HEK293 (cell line): ENCODE results near the gene THUMPD1.

Source experiments
- CTCF ChIA-PET: fragments of 350-600 bp; formaldehyde crosslinking; extraction: SDS; loops from one replicate; lab custom pipeline; 2021; ENCODE audit warnings: antibody characterized with exemption; lab: Yijun Ruan, JAX
- POLR2A ChIA-PET: fragments of 300-600 bp; formaldehyde crosslinking; extraction: SDS; loops from one replicate; lab custom pipeline; 2020; ENCODE audit warnings: antibody characterized with exemption, inconsistent platforms; lab: Yijun Ruan, JAX
- H3K27ac ChIP-seq: fragments of 200-500 bp; sonication (Bioruptor generic); 2 replicates; pipeline ENCODE4 v1.5.1; 2014; ENCODE audit warnings: low read depth, low read length, control low read depth, inconsistent platforms; ENCODE audit errors: extremely low read depth
- H3K36me3 ChIP-seq, 2 experiments: fragments of 200-500 bp in 1 of 2; sonication (Bioruptor generic) in 1 of 2; 1 replicate in 1 of 2; 2 replicates in 1 of 2; pipeline ENCODE4 v1.5.1; 2014 to 2017; ENCODE audit warnings: inconsistent platforms in 2 of 2, low read length in 2 of 2; ENCODE audit not compliant: control insufficient read depth in 2 of 2, insufficient read depth in 1 of 2
- H3K4me1 ChIP-seq: fragments of 200-500 bp; sonication (Bioruptor generic); 2 replicates; pipeline ENCODE4 v1.5.1; 2014; ENCODE audit warnings: mild to moderate bottlenecking, low read length, inconsistent platforms; ENCODE audit not compliant: control insufficient read depth, insufficient read depth
- H3K4me3 ChIP-seq: 2 replicates; pipeline ENCODE4 v1.5.1; 2011; ENCODE audit warnings: low read depth, mild to moderate bottlenecking, control low read depth, low read length, moderate library complexity
- H3K9me3 ChIP-seq: fragments of 200-500 bp; sonication (Bioruptor generic); 2 replicates; pipeline ENCODE4 v1.5.1; 2014; ENCODE audit warnings: low read depth, low read length, inconsistent platforms; ENCODE audit not compliant: control insufficient read depth, insufficient read depth
- GFI1B ChIP-seq: fragments of 450-650 bp; formaldehyde crosslinking; IDR thresholded peaks from 2 replicates; pipeline ENCODE4 v1.5.1; 2016; ENCODE audit warnings: missing biosample characterization, missing genetic modification characterization
- ZEB2 ChIP-seq: fragments of 450-650 bp; formaldehyde crosslinking; IDR thresholded peaks from 2 replicates; pipeline ENCODE4 v1.5.1; 2016; ENCODE audit warnings: missing biosample characterization, missing genetic modification characterization
- ZFHX2 ChIP-seq: fragments of 450-650 bp; formaldehyde crosslinking; conservative IDR thresholded peaks from 2 replicates; pipeline ENCODE4 v1.5.1; 2016; ENCODE audit warnings: missing biosample characterization, missing genetic modification characterization
- ZFP69B ChIP-seq: fragments of 450-650 bp; formaldehyde crosslinking; IDR thresholded peaks from 2 replicates; pipeline ENCODE4 v1.5.1; 2016; ENCODE audit warnings: missing biosample characterization, missing genetic modification characterization
- ZNF350 ChIP-seq: fragments of 450-650 bp; formaldehyde crosslinking; IDR thresholded peaks from 2 replicates; pipeline ENCODE4 v1.5.0; 2017; ENCODE audit warnings: missing biosample characterization, mild to moderate bottlenecking, missing genetic modification characterization
- ZNF394 ChIP-seq: fragments of 450-650 bp; formaldehyde crosslinking; IDR thresholded peaks from 2 replicates; pipeline ENCODE4 v1.5.1; 2016; ENCODE audit warnings: missing biosample characterization, missing genetic modification characterization, mild to moderate bottlenecking, moderate library complexity, borderline replicate concordance
- ZNF423 ChIP-seq: fragments of 450-650 bp; formaldehyde crosslinking; IDR thresholded peaks from 2 replicates; pipeline ENCODE4 v1.5.1; 2016; ENCODE audit warnings: missing biosample characterization, missing genetic modification characterization
- ZNF501 ChIP-seq: fragments of 450-650 bp; formaldehyde crosslinking; IDR thresholded peaks from 2 replicates; pipeline ENCODE4 v1.5.1; 2016; ENCODE audit warnings: missing biosample characterization, missing genetic modification characterization
- ZNF529 ChIP-seq: fragments of 450-650 bp; formaldehyde crosslinking; IDR thresholded peaks from 2 replicates; pipeline ENCODE4 v1.5.1; 2017; ENCODE audit warnings: missing genetic modification characterization, missing biosample characterization; ENCODE audit not compliant: insufficient replicate concordance
- ZNF830 ChIP-seq: fragments of 450-650 bp; IDR thresholded peaks from 2 replicates; pipeline ENCODE4 v1.5.0; 2018; ENCODE audit warnings: missing biosample characterization, missing genetic modification characterization, low read depth, mild to moderate bottlenecking, moderate library complexity
- TF ChIP-seq, protein P1 (sequence below): fragments of 450-650 bp; formaldehyde crosslinking; IDR thresholded peaks from 2 replicates; pipeline ENCODE4 v1.5.1; 2016; ENCODE audit warnings: missing biosample characterization, missing genetic modification characterization
- TF ChIP-seq, protein P2 (sequence below): fragments of 450-650 bp; formaldehyde crosslinking; IDR thresholded peaks from 2 replicates; pipeline ENCODE4 v1.5.1; 2016; ENCODE audit warnings: missing biosample characterization, missing genetic modification characterization, low read depth
- TF ChIP-seq, protein P3 (sequence below): fragments of 450-650 bp; formaldehyde crosslinking; IDR thresholded peaks from 2 replicates; pipeline ENCODE4 v1.5.1; 2017; ENCODE audit warnings: missing biosample characterization, mild to moderate bottlenecking, missing genetic modification characterization, moderate library complexity
- TF ChIP-seq, protein P4 (sequence below): fragments of 450-650 bp; formaldehyde crosslinking; IDR thresholded peaks from 2 replicates; pipeline ENCODE4 v1.5.1; 2016; ENCODE audit warnings: missing biosample characterization, missing genetic modification characterization
- TF ChIP-seq, protein P5 (sequence below): fragments of 450-650 bp; formaldehyde crosslinking; IDR thresholded peaks from 2 replicates; pipeline ENCODE4 v1.5.1; 2016; ENCODE audit warnings: missing biosample characterization, missing genetic modification characterization
- TF ChIP-seq, protein P6 (sequence below): fragments of 450-650 bp; formaldehyde crosslinking; IDR thresholded peaks from 2 replicates; pipeline ENCODE4 v1.5.1; 2016; ENCODE audit warnings: missing biosample characterization, missing genetic modification characterization
- TF ChIP-seq, protein P7 (sequence below): fragments of 450-650 bp; formaldehyde crosslinking; IDR thresholded peaks from 2 replicates; pipeline ENCODE4 v1.5.1; 2016; ENCODE audit warnings: missing biosample characterization, missing genetic modification characterization

Gene THUMPD1

DNA sequence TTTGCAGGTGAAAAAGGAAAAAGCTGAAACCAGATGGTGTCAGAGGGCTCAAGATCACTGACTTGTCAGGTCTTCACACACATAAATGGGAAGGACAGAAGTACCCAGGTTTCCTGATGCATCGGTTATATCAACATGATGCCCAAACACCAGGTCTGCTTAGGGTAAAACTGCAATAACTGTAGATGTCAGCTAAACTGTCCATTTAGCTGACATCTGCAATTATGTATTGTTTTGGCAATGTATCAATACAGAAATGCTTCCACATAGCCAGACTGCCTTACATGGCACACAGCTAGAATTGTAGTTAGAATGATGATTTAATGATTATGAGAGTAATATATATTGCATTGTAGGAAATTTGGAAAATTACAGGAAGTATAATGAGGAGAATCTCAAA is 27.2 kb upstream of the THUMPD1 start:
- no peak overlapping the region for H3K27ac ChIP-seq
- POLR2A ChIA-PET: no interaction called here
- CTCF ChIA-PET: interaction anchor here (0.7 kb wide), 2 partner anchors 11 to 1095 kb away, joined by 3 read pairs; no protein-coding TSS in a partner anchor
- TF ChIP-seq, protein P1, sequence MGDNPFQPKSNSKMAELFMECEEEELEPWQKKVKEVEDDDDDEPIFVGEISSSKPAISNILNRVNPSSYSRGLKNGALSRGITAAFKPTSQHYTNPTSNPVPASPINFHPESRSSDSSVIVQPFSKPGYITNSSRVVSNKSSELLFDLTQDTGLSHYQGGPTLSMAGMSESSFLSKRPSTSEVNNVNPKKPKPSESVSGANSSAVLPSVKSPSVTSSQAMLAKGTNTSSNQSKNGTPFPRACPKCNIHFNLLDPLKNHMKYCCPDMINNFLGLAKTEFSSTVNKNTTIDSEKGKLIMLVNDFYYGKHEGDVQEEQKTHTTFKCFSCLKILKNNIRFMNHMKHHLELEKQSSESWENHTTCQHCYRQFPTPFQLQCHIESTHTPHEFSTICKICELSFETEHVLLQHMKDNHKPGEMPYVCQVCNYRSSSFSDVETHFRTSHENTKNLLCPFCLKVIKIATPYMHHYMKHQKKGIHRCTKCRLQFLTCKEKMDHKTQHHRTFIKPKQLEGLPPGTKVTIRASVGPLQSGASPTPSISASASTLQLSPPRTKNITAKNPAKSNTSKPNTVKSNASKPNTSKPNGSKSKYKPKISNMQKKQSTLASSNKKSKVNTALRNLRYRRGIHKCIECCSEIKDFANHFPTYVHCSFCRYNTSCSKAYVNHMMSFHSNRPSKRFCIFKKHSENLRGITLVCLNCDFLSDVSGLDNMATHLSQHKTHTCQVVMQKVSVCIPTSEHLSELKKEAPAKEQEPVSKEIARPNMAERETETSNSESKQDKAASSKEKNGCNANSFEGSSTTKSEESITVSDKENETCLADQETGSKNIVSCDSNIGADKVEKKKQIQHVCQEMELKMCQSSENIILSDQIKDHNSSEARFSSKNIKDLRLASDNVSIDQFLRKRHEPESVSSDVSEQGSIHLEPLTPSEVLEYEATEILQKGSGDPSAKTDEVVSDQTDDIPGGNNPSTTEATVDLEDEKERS (tag by site-specific recombination): no peak
- TF ChIP-seq ZNF529 (tag by site-specific recombination) (no peak), GFI1B (no peak), ZFHX2 (no peak), ZNF350 (no peak), ZNF423 (tag by site-specific recombination) (no peak), ZFP69B (tag by site-specific recombination) (no peak), ZNF394 (tag by site-specific recombination) (no peak), ZNF830 (tag by site-specific recombination) (no peak), ZNF501 (tag by site-specific recombination) (no peak), ZEB2 (tag by site-specific recombination) (no peak)
- TF ChIP-seq, protein P2, sequence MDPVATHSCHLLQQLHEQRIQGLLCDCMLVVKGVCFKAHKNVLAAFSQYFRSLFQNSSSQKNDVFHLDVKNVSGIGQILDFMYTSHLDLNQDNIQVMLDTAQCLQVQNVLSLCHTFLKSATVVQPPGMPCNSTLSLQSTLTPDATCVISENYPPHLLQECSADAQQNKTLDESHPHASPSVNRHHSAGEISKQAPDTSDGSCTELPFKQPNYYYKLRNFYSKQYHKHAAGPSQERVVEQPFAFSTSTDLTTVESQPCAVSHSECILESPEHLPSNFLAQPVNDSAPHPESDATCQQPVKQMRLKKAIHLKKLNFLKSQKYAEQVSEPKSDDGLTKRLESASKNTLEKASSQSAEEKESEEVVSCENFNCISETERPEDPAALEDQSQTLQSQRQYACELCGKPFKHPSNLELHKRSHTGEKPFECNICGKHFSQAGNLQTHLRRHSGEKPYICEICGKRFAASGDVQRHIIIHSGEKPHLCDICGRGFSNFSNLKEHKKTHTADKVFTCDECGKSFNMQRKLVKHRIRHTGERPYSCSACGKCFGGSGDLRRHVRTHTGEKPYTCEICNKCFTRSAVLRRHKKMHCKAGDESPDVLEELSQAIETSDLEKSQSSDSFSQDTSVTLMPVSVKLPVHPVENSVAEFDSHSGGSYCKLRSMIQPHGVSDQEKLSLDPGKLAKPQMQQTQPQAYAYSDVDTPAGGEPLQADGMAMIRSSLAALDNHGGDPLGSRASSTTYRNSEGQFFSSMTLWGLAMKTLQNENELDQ (tag by site-specific recombination): no peak
- TF ChIP-seq, protein P3, sequence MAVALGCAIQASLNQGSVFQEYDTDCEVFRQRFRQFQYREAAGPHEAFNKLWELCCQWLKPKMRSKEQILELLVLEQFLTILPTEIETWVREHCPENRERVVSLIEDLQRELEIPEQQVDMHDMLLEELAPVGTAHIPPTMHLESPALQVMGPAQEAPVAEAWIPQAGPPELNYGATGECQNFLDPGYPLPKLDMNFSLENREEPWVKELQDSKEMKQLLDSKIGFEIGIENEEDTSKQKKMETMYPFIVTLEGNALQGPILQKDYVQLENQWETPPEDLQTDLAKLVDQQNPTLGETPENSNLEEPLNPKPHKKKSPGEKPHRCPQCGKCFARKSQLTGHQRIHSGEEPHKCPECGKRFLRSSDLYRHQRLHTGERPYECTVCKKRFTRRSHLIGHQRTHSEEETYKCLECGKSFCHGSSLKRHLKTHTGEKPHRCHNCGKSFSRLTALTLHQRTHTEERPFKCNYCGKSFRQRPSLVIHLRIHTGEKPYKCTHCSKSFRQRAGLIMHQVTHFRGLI (tag by site-specific recombination): no peak
- TF ChIP-seq, protein P4, sequence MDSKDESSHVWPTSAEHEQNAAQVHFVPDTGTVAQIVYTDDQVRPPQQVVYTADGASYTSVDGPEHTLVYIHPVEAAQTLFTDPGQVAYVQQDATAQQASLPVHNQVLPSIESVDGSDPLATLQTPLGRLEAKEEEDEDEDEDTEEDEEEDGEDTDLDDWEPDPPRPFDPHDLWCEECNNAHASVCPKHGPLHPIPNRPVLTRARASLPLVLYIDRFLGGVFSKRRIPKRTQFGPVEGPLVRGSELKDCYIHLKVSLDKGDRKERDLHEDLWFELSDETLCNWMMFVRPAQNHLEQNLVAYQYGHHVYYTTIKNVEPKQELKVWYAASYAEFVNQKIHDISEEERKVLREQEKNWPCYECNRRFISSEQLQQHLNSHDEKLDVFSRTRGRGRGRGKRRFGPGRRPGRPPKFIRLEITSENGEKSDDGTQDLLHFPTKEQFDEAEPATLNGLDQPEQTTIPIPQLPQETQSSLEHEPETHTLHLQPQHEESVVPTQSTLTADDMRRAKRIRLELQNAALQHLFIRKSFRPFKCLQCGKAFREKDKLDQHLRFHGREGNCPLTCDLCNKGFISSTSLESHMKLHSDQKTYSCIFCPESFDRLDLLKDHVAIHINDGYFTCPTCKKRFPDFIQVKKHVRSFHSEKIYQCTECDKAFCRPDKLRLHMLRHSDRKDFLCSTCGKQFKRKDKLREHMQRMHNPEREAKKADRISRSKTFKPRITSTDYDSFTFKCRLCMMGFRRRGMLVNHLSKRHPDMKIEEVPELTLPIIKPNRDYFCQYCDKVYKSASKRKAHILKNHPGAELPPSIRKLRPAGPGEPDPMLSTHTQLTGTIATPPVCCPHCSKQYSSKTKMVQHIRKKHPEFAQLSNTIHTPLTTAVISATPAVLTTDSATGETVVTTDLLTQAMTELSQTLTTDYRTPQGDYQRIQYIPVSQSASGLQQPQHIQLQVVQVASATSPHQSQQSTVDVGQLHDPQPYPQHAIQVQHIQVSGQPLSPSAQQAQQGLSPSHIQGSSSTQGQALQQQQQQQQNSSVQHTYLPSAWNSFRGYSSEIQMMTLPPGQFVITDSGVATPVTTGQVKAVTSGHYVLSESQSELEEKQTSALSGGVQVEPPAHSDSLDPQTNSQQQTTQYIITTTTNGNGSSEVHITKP (tag by site-specific recombination): no peak
- TF ChIP-seq, protein P5, sequence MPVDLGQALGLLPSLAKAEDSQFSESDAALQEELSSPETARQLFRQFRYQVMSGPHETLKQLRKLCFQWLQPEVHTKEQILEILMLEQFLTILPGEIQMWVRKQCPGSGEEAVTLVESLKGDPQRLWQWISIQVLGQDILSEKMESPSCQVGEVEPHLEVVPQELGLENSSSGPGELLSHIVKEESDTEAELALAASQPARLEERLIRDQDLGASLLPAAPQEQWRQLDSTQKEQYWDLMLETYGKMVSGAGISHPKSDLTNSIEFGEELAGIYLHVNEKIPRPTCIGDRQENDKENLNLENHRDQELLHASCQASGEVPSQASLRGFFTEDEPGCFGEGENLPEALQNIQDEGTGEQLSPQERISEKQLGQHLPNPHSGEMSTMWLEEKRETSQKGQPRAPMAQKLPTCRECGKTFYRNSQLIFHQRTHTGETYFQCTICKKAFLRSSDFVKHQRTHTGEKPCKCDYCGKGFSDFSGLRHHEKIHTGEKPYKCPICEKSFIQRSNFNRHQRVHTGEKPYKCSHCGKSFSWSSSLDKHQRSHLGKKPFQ (tag by site-specific recombination): no peak
- TF ChIP-seq, protein P6, sequence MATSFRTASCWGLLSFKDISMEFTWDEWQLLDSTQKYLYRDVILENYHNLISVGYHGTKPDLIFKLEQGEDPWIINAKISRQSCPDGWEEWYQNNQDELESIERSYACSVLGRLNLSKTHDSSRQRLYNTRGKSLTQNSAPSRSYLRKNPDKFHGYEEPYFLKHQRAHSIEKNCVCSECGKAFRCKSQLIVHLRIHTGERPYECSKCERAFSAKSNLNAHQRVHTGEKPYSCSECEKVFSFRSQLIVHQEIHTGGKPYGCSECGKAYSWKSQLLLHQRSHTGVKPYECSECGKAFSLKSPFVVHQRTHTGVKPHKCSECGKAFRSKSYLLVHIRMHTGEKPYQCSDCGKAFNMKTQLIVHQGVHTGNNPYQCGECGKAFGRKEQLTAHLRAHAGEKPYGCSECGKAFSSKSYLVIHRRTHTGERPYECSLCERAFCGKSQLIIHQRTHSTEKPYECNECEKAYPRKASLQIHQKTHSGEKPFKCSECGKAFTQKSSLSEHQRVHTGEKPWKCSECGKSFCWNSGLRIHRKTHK (tag by site-specific recombination): no peak
- TF ChIP-seq, protein P7, sequence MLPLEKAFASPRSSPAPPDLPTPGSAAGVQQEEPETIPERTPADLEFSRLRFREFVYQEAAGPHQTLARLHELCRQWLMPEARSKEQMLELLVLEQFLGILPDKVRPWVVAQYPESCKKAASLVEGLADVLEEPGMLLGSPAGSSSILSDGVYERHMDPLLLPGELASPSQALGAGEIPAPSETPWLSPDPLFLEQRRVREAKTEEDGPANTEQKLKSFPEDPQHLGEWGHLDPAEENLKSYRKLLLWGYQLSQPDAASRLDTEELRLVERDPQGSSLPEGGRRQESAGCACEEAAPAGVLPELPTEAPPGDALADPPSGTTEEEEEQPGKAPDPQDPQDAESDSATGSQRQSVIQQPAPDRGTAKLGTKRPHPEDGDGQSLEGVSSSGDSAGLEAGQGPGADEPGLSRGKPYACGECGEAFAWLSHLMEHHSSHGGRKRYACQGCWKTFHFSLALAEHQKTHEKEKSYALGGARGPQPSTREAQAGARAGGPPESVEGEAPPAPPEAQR (tag by site-specific recombination): no peak

More for the DNA sequence above, 27.2 kb upstream of the THUMPD1 start:
- H3K4me3 ChIP-seq: no peak overlapping the region
- H3K36me3 ChIP-seq: no peaks in the 10 kb centered on the region
- H3K4me1 ChIP-seq: no peaks in the 10 kb centered on the region
- H3K9me3 ChIP-seq: no peaks in the 10 kb centered on the region
